ENCODE results near the gene CDCP1.

CDCP1 gene

GRCh38 chr3:45105855-45106671 lies 40.1 kb downstream of the CDCP1 start:
- no peak for DNase-seq

DNA sequence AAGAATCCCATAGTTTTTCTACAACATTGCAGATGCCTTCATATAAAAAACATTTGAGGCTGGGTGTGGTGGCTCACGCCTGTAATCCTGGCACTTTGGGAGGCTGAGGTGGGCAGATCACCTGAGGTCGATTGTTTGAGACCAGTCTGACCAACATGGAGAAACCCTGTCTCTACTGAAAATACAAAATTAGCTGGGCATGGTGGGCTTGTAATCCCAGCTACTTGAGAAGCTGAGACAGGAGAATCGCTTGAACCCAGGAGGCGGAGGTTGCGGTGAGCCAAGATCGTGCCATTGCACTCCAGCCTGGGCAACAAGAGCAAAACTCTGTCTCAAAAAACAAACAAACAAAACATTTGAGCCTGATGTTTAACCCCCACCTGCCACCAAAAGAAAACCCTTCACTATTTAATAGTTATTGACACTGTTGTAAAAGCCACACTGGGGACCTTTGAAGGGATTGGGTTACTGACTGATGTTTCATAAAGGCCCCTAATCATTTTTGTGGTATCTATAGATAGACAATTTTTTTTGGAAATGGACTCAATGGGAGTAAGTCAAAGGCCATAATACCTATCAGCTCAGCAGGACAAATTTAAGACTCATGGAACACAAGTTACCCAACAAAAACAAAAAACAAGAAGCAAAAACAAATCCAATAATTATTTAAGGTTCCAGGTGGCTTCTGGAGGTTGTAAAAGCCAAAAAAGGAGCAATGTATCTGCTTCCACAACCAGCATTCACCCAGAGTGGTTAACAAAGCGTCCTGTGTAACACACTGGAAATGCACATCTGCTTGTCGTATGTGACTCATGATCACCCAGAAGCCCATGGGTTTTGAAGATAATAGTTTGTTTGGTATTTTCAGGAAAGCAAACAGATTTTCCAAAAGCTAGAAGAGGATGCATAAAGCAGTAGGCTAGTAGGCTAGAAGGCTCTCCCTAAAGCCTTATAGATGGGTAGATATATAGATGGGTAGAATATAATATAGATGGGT lies 41.2 kb downstream of the CDCP1 start:
- DNase-seq = peak; percentile 10 to 13

GRCh38 chr3:45103753-45104714 lies 42.1 kb downstream of the CDCP1 start:
- DNase-seq = no peak

DNA sequence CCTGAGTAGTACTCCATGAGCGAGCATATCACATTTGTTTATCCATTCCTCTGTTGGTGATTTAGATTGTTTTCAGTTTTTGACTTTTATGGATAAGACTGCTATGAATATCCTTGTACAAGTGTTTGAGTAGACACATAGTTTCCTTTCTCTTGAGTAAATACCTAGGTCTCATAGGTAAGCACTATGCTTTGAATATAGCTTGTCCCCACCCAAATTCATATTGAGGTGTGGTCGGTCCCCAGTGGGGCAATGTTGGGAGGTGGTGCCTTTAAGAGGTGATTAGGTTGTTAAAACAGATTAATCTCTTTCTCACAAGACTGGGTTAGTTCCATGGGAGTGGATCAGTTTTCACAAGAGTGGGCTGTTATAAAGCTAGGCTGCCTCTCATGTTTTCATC lies 42.8 kb downstream of the CDCP1 start:
- no peak for DNase-seq

- DNase-seq = no peak
Observed at GRCh38 chr3:45100981-45101407, 45.2 kb downstream of the CDCP1 start.

- DNase-seq = no peak
Observed at GRCh38 chr3:45098310-45098709, 47.9 kb downstream of the CDCP1 start.

DNA sequence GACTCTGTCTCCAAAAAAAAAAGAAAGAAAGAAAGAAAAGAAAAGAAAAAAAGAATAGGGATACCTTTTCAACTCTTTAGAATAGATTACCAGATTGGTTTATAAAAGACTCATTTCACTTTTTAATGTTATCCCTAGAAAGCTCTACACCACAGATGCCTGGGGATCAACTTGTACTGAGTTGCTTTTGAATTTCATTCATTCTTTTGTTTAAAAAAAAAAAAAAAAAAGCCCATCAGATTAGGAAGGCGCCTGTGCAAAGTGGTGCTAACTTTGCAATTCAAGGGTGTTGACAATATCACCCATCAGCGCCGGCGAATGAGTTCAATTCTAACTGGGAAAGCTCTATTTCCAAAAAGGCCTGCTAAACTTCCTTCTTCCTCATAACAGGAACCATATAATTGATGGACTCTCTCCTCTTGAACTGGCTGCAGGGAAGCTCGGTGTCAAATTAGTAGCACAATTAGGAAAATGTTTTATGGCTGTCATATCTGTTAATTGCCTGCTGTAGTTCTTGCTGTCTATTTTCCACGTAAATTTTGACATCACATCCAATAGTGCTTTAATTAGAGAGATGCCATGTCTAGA lies 48.8 kb downstream of the CDCP1 start:
- DNase-seq = no peak

DNA sequence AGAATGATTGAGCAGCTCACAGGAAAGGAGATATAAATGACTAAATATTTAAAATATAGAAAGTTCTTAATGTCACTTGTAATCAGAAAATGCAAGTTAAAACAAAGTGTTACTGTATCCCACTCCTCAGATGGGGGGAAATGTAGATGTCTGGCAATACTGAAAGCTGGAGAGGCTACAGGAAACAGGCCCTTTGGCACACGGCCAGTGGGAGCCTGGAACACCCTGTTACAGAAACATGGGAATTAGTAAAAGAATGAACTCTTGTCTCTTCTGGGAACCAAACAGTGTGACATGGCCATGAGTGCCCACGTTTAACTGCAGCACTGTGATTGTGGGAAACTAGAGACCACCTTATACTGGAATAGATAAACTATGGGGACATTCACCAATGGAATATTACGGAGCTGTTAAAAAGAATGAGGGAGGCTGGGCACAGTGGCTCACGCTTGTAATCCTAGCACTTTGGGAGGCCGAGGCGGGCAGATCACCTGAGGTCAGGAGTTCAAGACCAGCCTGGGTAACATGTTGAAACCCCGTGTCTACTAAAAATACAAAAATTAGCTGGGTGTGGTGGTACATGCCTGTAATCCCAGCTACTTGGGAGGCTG lies 50.2 kb downstream of the CDCP1 start:
- no peak for DNase-seq

DNA sequence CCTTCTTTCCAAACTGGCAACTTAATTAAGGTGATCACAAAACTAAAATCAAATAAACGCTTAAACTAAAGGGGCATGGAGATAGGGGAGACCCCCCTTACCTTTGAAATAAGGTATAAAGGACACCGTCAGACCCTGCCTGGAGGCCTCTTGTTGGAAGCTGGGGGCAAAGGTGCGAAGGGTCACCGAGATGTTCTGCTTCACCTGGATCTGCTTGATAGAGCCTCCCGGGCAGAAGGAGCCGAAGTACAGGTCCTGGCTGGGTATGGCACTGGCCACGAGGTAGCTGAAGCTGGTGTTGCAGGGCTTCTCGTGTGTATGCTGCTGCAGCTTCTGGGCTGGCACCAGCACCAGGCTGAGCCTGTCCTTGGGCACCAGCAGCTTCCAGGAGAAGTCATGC lies 53.0 kb downstream of the CDCP1 start:
- DNase-seq = no peak

GRCh38 chr3:45092132-45093031 lies 53.8 kb downstream of the CDCP1 start:
- no peak for DNase-seq

DNA sequence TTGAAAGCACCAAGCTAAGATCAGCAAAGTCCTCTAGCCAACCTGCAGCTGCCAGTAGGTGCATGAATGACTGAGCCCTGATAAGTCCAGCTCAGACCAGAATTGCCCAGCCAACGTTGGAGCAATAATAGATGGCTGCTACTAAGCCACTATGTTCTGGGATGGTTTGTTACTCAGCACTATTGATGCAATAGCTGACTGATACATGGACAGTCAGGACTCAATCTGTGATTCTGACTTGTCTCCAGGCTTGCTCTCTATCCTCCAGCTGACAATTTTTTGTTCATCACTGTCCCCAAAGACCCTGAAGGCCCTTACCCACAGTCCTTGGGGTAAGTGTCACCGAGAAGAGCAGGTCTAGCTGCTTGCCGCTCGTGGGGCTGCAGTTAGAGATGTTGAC lies 55.3 kb downstream of the CDCP1 start:
- DNase-seq = no peak

- no peak for DNase-seq
Observed at GRCh38 chr3:45088543-45089358, 57.4 kb downstream of the CDCP1 start.

- DNase-seq = no peak
Observed at GRCh38 chr3:45087155-45087554, 59.0 kb downstream of the CDCP1 start.

DNA sequence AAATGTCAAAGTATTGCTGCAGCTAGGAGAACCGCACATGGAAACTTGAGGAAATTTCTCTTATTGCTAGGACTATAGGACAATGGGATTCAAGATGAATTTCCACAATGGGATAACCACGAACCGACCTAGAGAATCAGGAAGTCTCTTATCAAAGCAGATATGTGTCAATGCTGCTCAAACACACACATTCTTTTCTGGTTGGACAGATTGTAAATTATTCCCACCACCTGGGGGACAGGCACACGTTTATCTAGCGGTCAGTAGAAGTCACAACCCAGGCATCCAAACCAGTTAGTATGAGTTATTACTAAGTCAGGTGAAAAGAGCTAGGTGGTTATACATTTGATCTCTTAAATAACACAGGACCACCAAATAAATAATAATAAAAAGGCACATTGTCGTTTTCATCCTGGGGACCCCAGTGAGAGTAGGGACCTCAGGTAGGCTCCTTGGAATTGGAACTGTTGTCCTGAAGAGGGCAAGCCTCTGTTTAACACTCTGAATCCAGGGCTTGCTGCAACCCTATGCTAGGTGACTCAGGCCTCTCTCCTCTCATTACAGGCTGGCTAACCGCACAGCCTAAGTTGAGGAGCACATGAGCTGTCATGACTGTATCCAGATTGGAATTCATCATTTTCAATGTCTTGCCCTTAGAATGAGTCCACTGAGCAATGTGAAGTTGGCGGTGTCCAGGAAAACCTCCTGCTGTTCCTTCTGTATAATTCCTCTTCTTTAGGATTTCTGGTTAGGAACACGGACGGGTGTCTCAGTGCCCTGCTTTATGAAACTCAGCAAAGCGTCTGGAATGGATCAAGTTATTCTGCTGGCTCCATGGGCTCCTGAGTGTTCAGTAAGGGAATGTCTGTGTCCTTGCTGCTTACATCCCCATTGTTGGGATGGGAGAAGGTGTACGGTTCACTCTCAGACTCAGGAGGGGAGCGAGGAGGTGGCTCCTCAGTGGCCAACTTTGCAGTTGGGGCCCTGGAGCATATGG lies 61.1 kb downstream of the CDCP1 start:
- DNase-seq = no peak

DNA sequence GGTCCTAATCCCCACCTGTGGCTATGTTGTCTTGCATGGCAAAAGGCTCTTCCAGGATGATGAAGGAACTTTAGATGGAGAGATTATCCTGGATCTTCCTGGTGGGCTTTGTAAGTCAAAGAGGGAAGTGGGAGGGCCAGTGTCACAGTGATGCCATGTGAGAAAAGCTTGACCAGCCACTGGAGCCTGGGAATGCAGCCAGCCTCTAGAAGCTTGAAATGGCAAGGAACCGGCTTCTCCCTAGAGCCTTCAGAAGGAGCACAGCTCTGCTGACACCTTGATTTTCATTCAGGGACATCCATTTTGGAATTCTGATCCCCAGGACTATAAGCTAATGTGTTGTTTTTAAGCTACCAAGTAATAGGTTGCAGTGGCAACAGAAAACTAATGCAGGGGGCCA lies 61.8 kb downstream of the CDCP1 start:
- no peak for DNase-seq

- DNase-seq = no peak
Observed at GRCh38 chr3:45083023-45083422, 63.2 kb downstream of the CDCP1 start.

DNA sequence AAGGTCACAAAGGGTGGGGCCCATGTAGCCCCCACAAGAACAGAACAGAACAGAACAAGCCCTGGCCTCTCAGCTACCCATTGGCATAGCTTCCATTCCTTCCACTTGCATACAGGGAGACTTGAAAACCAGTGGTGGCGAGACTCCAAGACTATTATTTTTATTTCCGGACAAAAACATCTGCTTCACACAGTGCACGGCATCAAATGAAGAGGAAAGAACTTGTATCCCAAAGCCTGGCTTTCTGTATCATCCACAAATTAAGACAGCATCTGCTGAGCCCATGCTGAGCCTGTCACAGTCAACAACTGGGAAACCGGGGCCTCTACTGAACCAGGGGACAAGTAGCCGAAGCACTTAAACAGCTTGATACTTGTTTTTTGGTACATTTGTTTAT lies 64.0 kb downstream of the CDCP1 start:
- no peak for DNase-seq

GRCh38 chr3:45081506-45082141 lies 64.6 kb downstream of the CDCP1 start:
- DNase-seq = no peak
